Liver (tissue), 3 donors: ENCODE results near the gene WDR77.

Experiments
- CTCF ChIP-seq: fragments of 150-350 bp; IDR thresholded peaks from 2 replicates; pipeline ENCODE4 v1.5.1; 2017; ENCODE audit warnings: improper control_type of control experiment, low read depth, low read length; ENCODE audit not compliant: missing input control
- MAX ChIP-seq: IDR thresholded peaks from 2 replicates; pipeline ENCODE4 v1.6.1; 2016; ENCODE audit warnings: antibody characterized with exemption
- RXRA ChIP-seq, 2 donors: IDR thresholded peaks; 2 replicates each; pipeline ENCODE4 v1.6.1; 2017 to 2018; ENCODE audit warnings: antibody characterized with exemption in 2 of 2, mild to moderate bottlenecking in 1 of 2
- donor health status: healthy.
- donor health status: healthy.

GRCh38 chr1:111471538-111471937, 22.5 kb upstream of the WDR77 start:
- no peak for TF ChIP-seq RXRA (IDR thresholded peaks at IDR 0.05)
- TF ChIP-seq MAX: no peak
- no peak for TF ChIP-seq CTCF
